Gastroesophageal sphincter (tissue), 3 donors: Measurements from ENCODE around the gene DAND5.

Experiments
- CTCF ChIP-seq, 4 experiments: fragments of 200-600 bp in 2 of 4; fragments of 450-650 bp in 2 of 4; sonication (generic) in 1 of 4; IDR thresholded peaks; one replicate each; pipeline ENCODE4 v1.5.1; 2017 to 2019; ENCODE audit warnings: antibody characterized with exemption in 4 of 4, mild to moderate bottlenecking in 2 of 4, moderate library complexity in 2 of 4
- POLR2A ChIP-seq, 2 donors: fragments of 450-650 bp; IDR thresholded peaks; one replicate each; pipeline ENCODE4 v1.6.1; 2017; ENCODE audit warnings: antibody characterized with exemption in 2 of 2, mild to moderate bottlenecking in 2 of 2, moderate library complexity in 1 of 2

GRCh38 chr19:12995596-12996405, 26.4 kb downstream of the DAND5 start:
- peak in 1 of 4 experiments; percentile 11 for TF ChIP-seq CTCF (IDR thresholded peaks at IDR 0.05)
- peak in 1 of 2 donors; percentile 7 for TF ChIP-seq POLR2A (IDR thresholded peaks at IDR 0.05)
